Medulla oblongata (tissue), 1 donor: Measurements from ENCODE around the gene FBXL15.
A peak's percentile ranks its signal among the peaks of the same experiment; 100 is the strongest.

ENCODE experiments used
- DNase-seq: peaks from one replicate; pipeline ENCODE4 v3.0.0-alpha.2; 2015; ENCODE audit errors: extremely low spot score

The FBXL15 gene, protein sequence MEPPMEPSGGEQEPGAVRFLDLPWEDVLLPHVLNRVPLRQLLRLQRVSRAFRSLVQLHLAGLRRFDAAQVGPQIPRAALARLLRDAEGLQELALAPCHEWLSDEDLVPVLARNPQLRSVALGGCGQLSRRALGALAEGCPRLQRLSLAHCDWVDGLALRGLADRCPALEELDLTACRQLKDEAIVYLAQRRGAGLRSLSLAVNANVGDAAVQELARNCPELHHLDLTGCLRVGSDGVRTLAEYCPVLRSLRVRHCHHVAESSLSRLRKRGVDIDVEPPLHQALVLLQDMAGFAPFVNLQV

GRCh38 chr10:102420714-102421506 lies at the start of gene FBXL15:
Gene FBXL15 (plus strand): TSS chr10:102420836. CDS start chr10:102421130, 294 bp downstream.
- DNase-seq: peak; percentile 98

- DNase-seq: no peak
These were observed 49.3 kb upstream of the FBXL15 start for GRCh38 chr10:102371295-102371694.

GRCh38 chr10:102375250-102375649 lies 45.4 kb upstream of the FBXL15 start:
- no peak for DNase-seq

DNA sequence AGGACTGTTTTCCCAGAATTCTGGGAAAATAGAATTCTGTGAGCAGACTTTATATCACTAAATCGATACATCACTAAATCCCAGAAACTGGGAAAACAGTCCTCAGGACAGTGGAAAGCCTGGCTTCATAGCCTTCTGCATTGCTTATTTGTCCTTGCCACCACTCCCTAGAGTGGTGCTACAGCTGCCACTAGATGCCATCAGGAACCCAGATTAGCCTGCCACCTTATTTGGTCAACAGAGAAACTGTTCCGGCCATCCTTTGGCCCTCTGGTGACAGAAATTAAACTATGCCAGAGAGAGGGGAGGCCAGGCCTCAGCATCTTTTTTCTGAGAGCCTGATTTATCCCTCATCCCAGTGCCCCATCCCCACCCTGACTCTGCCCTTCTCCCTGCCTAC lies 44.8 kb upstream of the FBXL15 start:
- DNase-seq: no peak

GRCh38 chr10:102376901-102377300 lies 43.7 kb upstream of the FBXL15 start:
- DNase-seq: no peak

GRCh38 chr10:102379383-102379782 lies 41.3 kb upstream of the FBXL15 start:
- no peak for DNase-seq

DNA sequence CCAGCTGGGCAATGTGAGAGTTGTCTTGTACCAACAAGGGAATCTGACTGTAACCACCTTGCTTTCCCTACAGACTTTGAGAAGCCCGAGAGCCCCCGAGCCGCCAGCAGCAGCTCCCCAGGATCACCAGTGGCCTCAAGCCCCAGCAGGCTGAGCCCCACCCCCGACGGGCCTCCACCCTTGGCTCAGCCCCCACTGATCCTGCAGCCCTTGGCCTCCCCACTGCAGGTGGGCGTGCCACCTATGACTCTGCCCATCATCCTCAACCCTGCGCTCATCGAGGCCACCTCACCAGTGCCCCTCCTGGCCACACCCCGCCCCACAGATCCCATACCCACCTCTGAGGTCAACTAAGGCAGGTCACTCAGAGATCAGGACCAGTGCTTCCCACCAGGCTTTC lies 38.7 kb upstream of the FBXL15 start:
- no peak for DNase-seq

GRCh38 chr10:102382871-102383270 lies 37.8 kb upstream of the FBXL15 start:
- no peak for DNase-seq

GRCh38 chr10:102384053-102384452 lies 36.6 kb upstream of the FBXL15 start:
- DNase-seq: no peak

- no peak for DNase-seq
These were observed 35.8 kb upstream of the FBXL15 start for GRCh38 chr10:102384606-102385429.

GRCh38 chr10:102389894-102390293 lies 30.7 kb upstream of the FBXL15 start:
- DNase-seq: no peak

DNA sequence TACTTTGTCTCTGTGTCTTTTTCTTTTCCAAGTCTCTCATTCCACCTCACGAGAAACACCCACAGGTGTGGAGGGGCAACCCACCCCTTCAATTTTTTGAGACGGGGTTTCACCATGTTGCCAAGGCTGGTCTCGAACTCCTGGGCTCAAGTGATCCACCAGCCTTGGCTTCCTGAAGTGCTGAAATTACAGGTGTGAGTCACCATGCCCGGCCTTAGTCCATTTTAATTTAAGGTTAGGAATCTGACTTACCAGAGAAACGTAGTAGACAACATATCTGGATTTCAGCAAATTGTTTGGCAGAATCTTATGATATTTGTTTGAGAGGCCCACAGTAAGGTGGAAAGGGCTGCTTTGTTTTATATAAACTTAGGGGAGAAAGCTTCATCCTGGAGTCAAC lies 28.3 kb upstream of the FBXL15 start:
- no peak for DNase-seq

DNA sequence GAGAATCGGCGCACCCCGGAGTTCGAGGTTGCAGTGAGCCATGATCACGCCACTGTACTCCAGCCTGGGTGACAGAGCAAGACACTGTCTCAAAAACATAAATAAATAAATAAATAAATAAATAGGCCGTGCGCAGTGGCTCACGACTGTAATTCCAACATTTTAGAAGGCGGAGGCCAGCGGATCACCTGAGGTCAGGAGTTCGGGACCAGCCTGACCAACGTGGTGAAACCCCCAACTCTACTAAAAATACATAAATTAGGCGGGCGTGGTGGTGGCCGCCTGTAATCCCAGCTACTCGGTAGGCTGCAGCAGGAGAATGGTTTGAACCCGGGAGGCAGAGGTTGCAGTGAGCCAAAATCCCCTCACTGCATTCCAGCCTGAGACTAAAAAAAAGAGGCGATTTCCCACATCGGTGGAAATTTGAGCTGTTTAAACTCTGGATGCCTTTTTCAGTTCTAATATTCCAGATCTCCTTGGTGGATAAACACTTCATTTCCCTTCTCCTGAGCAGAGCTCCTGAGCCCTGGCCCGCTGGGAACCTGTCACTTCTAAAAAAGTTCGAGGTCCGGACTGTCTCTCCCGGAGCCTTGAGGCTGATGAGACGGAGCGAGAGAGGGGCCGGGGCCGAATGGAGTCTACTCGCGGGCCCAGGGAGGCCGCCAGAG lies 27.1 kb upstream of the FBXL15 start:
- DNase-seq: no peak

DNA sequence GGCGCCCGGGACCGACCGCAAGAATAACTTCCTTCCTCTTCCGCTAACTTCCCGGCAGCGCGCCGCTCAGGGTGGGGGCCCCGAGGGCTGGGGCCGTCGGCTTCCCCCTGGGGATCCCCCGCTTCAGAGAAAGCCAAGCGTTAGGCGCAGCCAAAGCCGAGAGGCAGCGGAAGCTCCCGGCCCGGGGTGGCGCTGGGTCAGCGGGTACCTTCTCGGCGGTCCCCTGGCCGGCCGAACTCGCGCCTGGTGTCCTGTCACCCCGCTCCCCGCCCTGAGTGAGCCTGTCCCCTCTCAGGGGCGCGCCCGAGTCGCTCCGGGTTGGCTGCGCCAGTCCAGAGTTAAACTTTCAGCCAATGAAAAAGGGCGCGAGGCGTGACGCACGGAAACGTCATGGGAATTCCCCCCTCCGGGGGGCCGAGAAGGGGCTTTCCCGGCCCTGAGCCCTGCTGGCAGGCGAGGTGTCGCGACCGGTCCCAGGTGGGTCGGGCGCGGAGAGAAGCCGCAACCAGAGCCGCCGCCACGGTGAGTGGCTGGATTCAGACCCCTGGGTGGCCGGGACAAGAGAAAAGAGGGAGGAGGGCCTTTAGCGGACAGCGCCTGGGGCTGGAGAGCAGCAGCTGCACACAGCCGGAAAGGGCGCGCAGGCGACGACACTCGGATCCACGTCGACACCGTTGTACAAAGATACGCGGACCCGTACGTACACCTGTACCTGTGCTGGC lies 26.4 kb upstream of the FBXL15 start:
- peak; percentile 91 for DNase-seq

- DNase-seq: peak; percentile 18
These were observed 25.7 kb upstream of the FBXL15 start for GRCh38 chr10:102394801-102395399.

DNA sequence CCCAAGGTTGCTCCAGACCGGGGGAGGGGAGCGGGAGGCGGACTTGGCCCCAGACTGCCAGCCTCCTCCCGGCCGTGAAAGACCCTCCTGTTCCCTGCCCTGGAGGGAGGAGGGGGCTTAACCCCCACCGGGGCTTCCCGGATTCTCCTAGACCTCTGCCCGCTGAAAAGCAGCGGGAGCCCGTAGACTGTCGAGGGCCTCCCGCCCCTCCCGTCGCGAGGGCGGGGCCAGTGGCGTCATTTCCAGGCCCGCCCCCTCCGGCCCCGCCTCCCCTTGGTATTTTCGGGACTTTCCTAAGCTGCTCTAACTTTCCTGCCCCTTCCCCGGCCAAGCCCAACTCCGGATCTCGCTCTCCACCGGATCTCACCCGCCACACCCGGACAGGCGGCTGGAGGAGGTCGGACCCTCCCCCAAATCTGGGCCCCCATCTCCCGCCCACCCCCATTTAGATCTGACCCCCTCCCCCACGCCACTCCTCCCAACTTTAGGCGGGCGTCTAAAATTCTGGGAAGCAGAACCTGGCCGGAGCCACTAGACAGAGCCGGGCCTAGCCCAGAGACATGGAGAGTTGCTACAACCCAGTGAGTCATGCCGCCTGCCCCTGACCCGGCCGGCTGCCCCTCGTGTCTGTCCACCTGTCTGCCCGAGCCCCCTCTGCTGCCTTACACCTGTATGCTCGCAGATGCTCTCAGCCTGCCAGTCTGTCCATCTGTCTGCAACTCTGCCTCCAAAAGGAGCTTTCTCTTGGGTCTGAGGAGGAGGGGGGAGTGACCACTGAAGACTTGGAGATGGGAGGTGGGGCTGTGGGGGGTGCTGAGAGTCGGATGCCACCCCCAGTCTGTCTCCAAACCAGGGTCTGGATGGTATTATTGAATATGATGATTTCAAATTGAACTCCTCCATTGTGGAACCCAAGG lies 25.0 kb upstream of the FBXL15 start, which contains the start of gene NFKB2:
NFKB2 (plus strand) TSS at position 306 of the 917 bp plus-strand sequence; CDS start at position 561, 255 bp downstream.
- peak; percentile 93 for DNase-seq

- no peak for DNase-seq
These were observed 24.4 kb upstream of the FBXL15 start for GRCh38 chr10:102396317-102396650.

GRCh38 chr10:102396730-102397151 lies 23.9 kb upstream of the FBXL15 start:
- DNase-seq: no peak
